Stimulated activated memory B cell treated with anti-CD40 and anti-IgM and Interleukin-4, amounts not matched to agents 10 μg/mL and 1 μg/mL and 100 μg/mL, for 72 hours (primary cell): ENCODE measurements around the gene MGAT4B.

Source experiments
- ATAC-seq: fragments of 150-1000 bp; cut with Tn5 transposase; 2 replicates; pipeline ENCODE4 v1.10.0; 2021
- H3K27ac Mint-ChIP-seq: one replicate; pipeline ENCODE4 v1.8.0; 2022; ENCODE audit warnings: mild to moderate bottlenecking, mixed read lengths
- H3K27me3 Mint-ChIP-seq: one replicate; pipeline ENCODE4 v1.8.0; 2022; ENCODE audit warnings: mixed read lengths
- H3K36me3 Mint-ChIP-seq: one replicate; pipeline ENCODE4 v1.8.0; 2022; ENCODE audit warnings: mixed read lengths
- H3K4me1 Mint-ChIP-seq: one replicate; pipeline ENCODE4 v1.8.0; 2022; ENCODE audit warnings: mixed read lengths
- H3K4me3 Mint-ChIP-seq: one replicate; pipeline ENCODE4 v1.8.0; 2022; ENCODE audit warnings: mild to moderate bottlenecking, moderate library complexity, mixed read lengths
- H3K9me3 Mint-ChIP-seq: one replicate; pipeline ENCODE4 v1.8.0; 2022; ENCODE audit warnings: mixed read lengths

The MGAT4B gene

GRCh38 chr5:179819296-179820126 lies 12.8 kb upstream of the MGAT4B start:
- H3K9me3 Mint-ChIP-seq = no peaks in the 10 kb centered on the region
- H3K36me3 Mint-ChIP-seq = peaks cover 38% of the 10 kb centered on the region

GRCh38 chr5:179818746-179819295 lies 12.2 kb upstream of the MGAT4B start:
- ATAC-seq = peak; percentile 87
- Mint-ChIP-seq H3K27ac (peak overlapping the region; percentile 98), H3K4me1 (peaks cover 55% of the 10 kb centered on the region), H3K9me3 (no peaks in the 10 kb centered on the region), H3K36me3 (peaks cover 31% of the 10 kb centered on the region), H3K27me3 (no peaks in the 10 kb centered on the region), H3K4me3 (peak overlapping the region; percentile 82)

More at GRCh38 chr5:179819296-179820126, 12.8 kb upstream of the MGAT4B start:
- H3K27me3 Mint-ChIP-seq = no peaks in the 10 kb centered on the region
- ATAC-seq = peak; percentile 45
- peak overlapping the region; percentile 82 for H3K4me3 Mint-ChIP-seq
- H3K4me1 Mint-ChIP-seq = peaks cover 62% of the 10 kb centered on the region
- H3K27ac Mint-ChIP-seq = peak overlapping the region; percentile 98

GRCh38 chr5:179817890-179818745 lies 11.5 kb upstream of the MGAT4B start:
- Mint-ChIP-seq H3K36me3 (peaks cover 24% of the 10 kb centered on the region), H3K4me3 (peak overlapping the region; percentile 82), H3K9me3 (no peaks in the 10 kb centered on the region), H3K4me1 (peaks cover 49% of the 10 kb centered on the region), H3K27ac (peak overlapping the region; percentile 98), H3K27me3 (no peaks in the 10 kb centered on the region)
- ATAC-seq = no peak

- Mint-ChIP-seq H3K4me1 (peaks cover 43% of the 10 kb centered on the region), H3K36me3 (peaks cover 18% of the 10 kb centered on the region), H3K4me3 (peak overlapping the region; percentile 69), H3K27me3 (no peaks in the 10 kb centered on the region), H3K9me3 (no peaks in the 10 kb centered on the region), H3K27ac (peak overlapping the region; percentile 98)
- ATAC-seq = no peak
These were observed 10.8 kb upstream of the MGAT4B start for GRCh38 chr5:179817470-179817840.

GRCh38 chr5:179816796-179817469 lies 10.3 kb upstream of the MGAT4B start:
- ATAC-seq = no peak
- Mint-ChIP-seq H3K4me1 (peaks cover 37% of the 10 kb centered on the region), H3K27ac (peak overlapping the region; percentile 98), H3K27me3 (no peaks in the 10 kb centered on the region), H3K9me3 (no peaks in the 10 kb centered on the region), H3K36me3 (peaks cover 12% of the 10 kb centered on the region), H3K4me3 (peak overlapping the region; percentile 69)

- Mint-ChIP-seq H3K9me3 (no peaks in the 10 kb centered on the region), H3K4me3 (peak overlapping the region; percentile 29), H3K27me3 (no peaks in the 10 kb centered on the region), H3K27ac (no peak overlapping the region), H3K36me3 (peaks cover 12% of the 10 kb centered on the region), H3K4me1 (peaks cover 34% of the 10 kb centered on the region)
- no peak for ATAC-seq
These were observed 9.7 kb upstream of the MGAT4B start for GRCh38 chr5:179816401-179816795.

GRCh38 chr5:179815491-179816249 lies 9.0 kb upstream of the MGAT4B start:
- peaks cover 12% of the 10 kb centered on the region for H3K36me3 Mint-ChIP-seq
- no peak overlapping the region for H3K4me3 Mint-ChIP-seq
- H3K4me1 Mint-ChIP-seq = peaks cover 34% of the 10 kb centered on the region
- no peaks in the 10 kb centered on the region for H3K9me3 Mint-ChIP-seq
- no peak for ATAC-seq
- no peaks in the 10 kb centered on the region for H3K27me3 Mint-ChIP-seq
- no peak overlapping the region for H3K27ac Mint-ChIP-seq

- H3K27me3 Mint-ChIP-seq = no peaks in the 10 kb centered on the region
- ATAC-seq = no peak
- no peak overlapping the region for H3K27ac Mint-ChIP-seq
- no peaks in the 10 kb centered on the region for H3K9me3 Mint-ChIP-seq
- H3K36me3 Mint-ChIP-seq = peaks cover 12% of the 10 kb centered on the region
- peaks cover 20% of the 10 kb centered on the region for H3K4me1 Mint-ChIP-seq
- no peak overlapping the region for H3K4me3 Mint-ChIP-seq
These were observed 7.4 kb upstream of the MGAT4B start for GRCh38 chr5:179814090-179814489.

GRCh38 chr5:179812997-179813607 lies 6.4 kb upstream of the MGAT4B start:
- peaks cover 12% of the 10 kb centered on the region for H3K36me3 Mint-ChIP-seq
- H3K4me3 Mint-ChIP-seq = no peak overlapping the region
- peaks cover 11% of the 10 kb centered on the region for H3K4me1 Mint-ChIP-seq
- H3K9me3 Mint-ChIP-seq = no peaks in the 10 kb centered on the region
- no peaks in the 10 kb centered on the region for H3K27me3 Mint-ChIP-seq
- H3K27ac Mint-ChIP-seq = no peak overlapping the region
- no peak for ATAC-seq

GRCh38 chr5:179812135-179812825 lies 5.6 kb upstream of the MGAT4B start:
- Mint-ChIP-seq H3K9me3 (no peaks in the 10 kb centered on the region), H3K27ac (no peak overlapping the region), H3K36me3 (peaks cover 12% of the 10 kb centered on the region), H3K4me1 (peaks cover 6% of the 10 kb centered on the region), H3K4me3 (no peak overlapping the region), H3K27me3 (no peaks in the 10 kb centered on the region)
- ATAC-seq = no peak

- H3K27me3 Mint-ChIP-seq = no peaks in the 10 kb centered on the region
- peak overlapping the region; percentile 97 for H3K4me3 Mint-ChIP-seq
- H3K4me1 Mint-ChIP-seq = peaks cover 46% of the 10 kb centered on the region
- peak overlapping the region; percentile 87 for H3K27ac Mint-ChIP-seq
- peaks cover 20% of the 10 kb centered on the region for H3K36me3 Mint-ChIP-seq
- no peaks in the 10 kb centered on the region for H3K9me3 Mint-ChIP-seq
- ATAC-seq = peak; percentile 44
These were observed 977 bp downstream of the MGAT4B start for GRCh38 chr5:179805529-179806249.

- Mint-ChIP-seq H3K27ac (peak overlapping the region; percentile 87), H3K36me3 (peaks cover 22% of the 10 kb centered on the region), H3K9me3 (no peaks in the 10 kb centered on the region), H3K4me3 (peak overlapping the region; percentile 97), H3K27me3 (no peaks in the 10 kb centered on the region), H3K4me1 (peaks cover 46% of the 10 kb centered on the region)
- ATAC-seq = no peak
These were observed 1.6 kb downstream of the MGAT4B start for GRCh38 chr5:179805070-179805528.

- no peak for ATAC-seq
- peak overlapping the region; percentile 97 for H3K4me3 Mint-ChIP-seq
- peak overlapping the region; percentile 87 for H3K27ac Mint-ChIP-seq
- peaks cover 48% of the 10 kb centered on the region for H3K4me1 Mint-ChIP-seq
- H3K9me3 Mint-ChIP-seq = no peaks in the 10 kb centered on the region
- H3K27me3 Mint-ChIP-seq = no peaks in the 10 kb centered on the region
- H3K36me3 Mint-ChIP-seq = peaks cover 28% of the 10 kb centered on the region
These were observed 2.1 kb downstream of the MGAT4B start for GRCh38 chr5:179804555-179804947.
